GM21737 (cell line): ENCODE data around the gene CYP26B1.

Source experiments
- ATAC-seq: cut with Tn5 transposase; IDR thresholded peaks from one replicate; pipeline ENCODE4 v1.9.1; 2021; ENCODE audit warnings: mild to moderate bottlenecking, moderate library complexity; ENCODE audit not compliant: unreplicated experiment

Gene CYP26B1

GRCh38 chr2:72084584-72084976, 63.1 kb downstream of the CYP26B1 start:
- ATAC-seq = no peak

- no peak for ATAC-seq
Measured at GRCh38 chr2:72083751-72084583, 63.7 kb downstream of the CYP26B1 start.

GRCh38 chr2:72082887-72083286, 64.8 kb downstream of the CYP26B1 start:
- ATAC-seq = no peak

GRCh38 chr2:72082021-72082601, 65.6 kb downstream of the CYP26B1 start:
- no peak for ATAC-seq

GRCh38 chr2:72081451-72081850, 66.2 kb downstream of the CYP26B1 start:
- ATAC-seq = no peak

- ATAC-seq = no peak
Measured at GRCh38 chr2:72080286-72081145, 67.1 kb downstream of the CYP26B1 start.
